A549 (cell line): ENCODE data around the gene PRCD.

ENCODE experiments used
- BCL3 ChIP-seq: fragments of >200 bp; sonication (Bioruptor Twin); formaldehyde crosslinking; IDR thresholded peaks from 3 replicates; pipeline ENCODE4 v1.6.1; 2016
- CEBPB ChIP-seq, 2 experiments: fragments of >200 bp in 1 of 2; sonication (Bioruptor Twin) in 1 of 2; formaldehyde crosslinking in 1 of 2; IDR thresholded peaks; 2 replicates each; pipeline ENCODE4 v1.6.1; 2012 to 2016
- CTCF ChIP-seq: fragments of >200 bp; sonication (Bioruptor Twin); formaldehyde crosslinking; IDR thresholded peaks from 3 replicates; pipeline ENCODE4 v1.5.1; 2016
- EHMT2 ChIP-seq: fragments of 200-600 bp; sonication (generic); IDR thresholded peaks from 2 replicates; pipeline ENCODE4 v1.6.1; 2016; ENCODE audit warnings: antibody characterized with exemption, low read depth, mild to moderate bottlenecking, moderate library complexity
- ELK1 ChIP-seq: fragments of 150-350 bp; IDR thresholded peaks from 2 replicates; pipeline ENCODE4 v1.6.1; 2014; ENCODE audit warnings: low read depth, mild to moderate bottlenecking, low read length
- EP300 ChIP-seq, 2 experiments: fragments of >200 bp; sonication (Bioruptor Twin); formaldehyde crosslinking; IDR thresholded peaks; 2 replicates in 1 of 2; 3 replicates in 1 of 2; pipeline ENCODE4 v1.6.1; 2016 to 2017
- JUNB ChIP-seq: fragments of >200 bp; sonication (Bioruptor Twin); formaldehyde crosslinking; IDR thresholded peaks from 2 replicates; pipeline ENCODE4 v1.6.1; 2016
- POLR2A ChIP-seq: IDR thresholded peaks from 2 replicates; pipeline ENCODE4 v1.6.1; 2012; ENCODE audit warnings: mild to moderate bottlenecking, low read length
- REST ChIP-seq: fragments of 200-600 bp; sonication (generic); IDR thresholded peaks from 2 replicates; pipeline ENCODE4 v1.6.1; 2016; ENCODE audit warnings: antibody characterized with exemption, mild to moderate bottlenecking, moderate library complexity
- RNF2 ChIP-seq: fragments of 200-600 bp; sonication (generic); IDR thresholded peaks from 2 replicates; pipeline ENCODE4 v1.6.1; 2016; ENCODE audit warnings: low read depth, mild to moderate bottlenecking, antibody characterized with exemption, moderate library complexity, borderline replicate concordance

GRCh38 chr17:76497979-76498875, 41.6 kb upstream of the PRCD start:
- TF ChIP-seq CTCF (no peak), ELK1 (no peak), CEBPB (IDR thresholded peaks at IDR 0.05) (no peak), POLR2A (no peak), REST (no peak), JUNB (no peak), RNF2 (peak; percentile 42; the same call in 1 of the 2 replicates), EP300 (IDR thresholded peaks at IDR 0.05) (no peak), EHMT2 (no peak), BCL3 (no peak)
